Skeletal muscle tissue (tissue), 4 donors: ENCODE data around the gene ZSWIM5. TPM values are rescaled to one million over a fixed set of nuclear protein-coding genes. Genes with fewer than 3 reads are reported as not detected.
"Not testable (repeated sequence)": the region's sequence is repeated elsewhere in the genome, so short reads cannot be mapped to it uniquely, and the experiment has no call there.

Experiments used
- H3K27ac ChIP-seq: one replicate; pipeline ENCODE4 v1.7.0; 2013; ENCODE audit warnings: mild to moderate bottlenecking, low read depth, low read length, inconsistent platforms
- H3K27me3 ChIP-seq, 3 donors: one replicate each; pipeline ENCODE4 v1.7.0; 2013; ENCODE audit warnings: low read length in 3 of 3; ENCODE audit not compliant: control insufficient read depth in 3 of 3, insufficient read depth in 3 of 3
- H3K36me3 ChIP-seq, 3 donors: one replicate each; pipeline ENCODE4 v1.7.0; 2013; ENCODE audit warnings: low read length in 3 of 3; ENCODE audit not compliant: control insufficient read depth in 3 of 3, insufficient read depth in 3 of 3
- H3K4me1 ChIP-seq, 3 donors: one replicate each; pipeline ENCODE4 v1.7.0; 2013; ENCODE audit warnings: low read length in 3 of 3, mild to moderate bottlenecking in 3 of 3; ENCODE audit not compliant: control insufficient read depth in 3 of 3, insufficient read depth in 3 of 3
- H3K4me3 ChIP-seq, 3 donors: one replicate each; pipeline ENCODE4 v1.7.0; 2013; ENCODE audit warnings: low read length in 3 of 3
- H3K9ac ChIP-seq, 3 donors: one replicate each; pipeline ENCODE4 v1.7.0; 2013; ENCODE audit warnings: low read length in 3 of 3, mild to moderate bottlenecking in 3 of 3, moderate library complexity in 2 of 3, low read depth in 1 of 3
- H3K9me3 ChIP-seq, 3 donors: one replicate each; pipeline ENCODE4 v1.7.0; 2013; ENCODE audit warnings: low read length in 3 of 3; ENCODE audit not compliant: control insufficient read depth in 3 of 3
- total RNA-seq: library from RNA; depleted of rRNA; stranded (reverse); fragments of >200 nt; gene quantifications from one replicate; pipeline ENCODE4 v1.2.3, GENCODE V29; 2014
- donor health status: Osteomylitis.

Gene ZSWIM5
- total RNA-seq, 1 donor from 2014 or later = 0.52 TPM

- Histone ChIP-seq H3K9me3 (no peaks in the 10 kb centered on the region), H3K4me3 (no peak overlapping the region), H3K36me3 (no peaks in the 10 kb centered on the region), H3K9ac (no peak overlapping the region), H3K4me1 (no peaks in the 10 kb centered on the region), H3K27ac (no peak overlapping the region), H3K27me3 (no peaks in the 10 kb centered on the region)
Measured at GRCh38 chr1:45172005-45172404, 34.4 kb downstream of the ZSWIM5 start.

DNA sequence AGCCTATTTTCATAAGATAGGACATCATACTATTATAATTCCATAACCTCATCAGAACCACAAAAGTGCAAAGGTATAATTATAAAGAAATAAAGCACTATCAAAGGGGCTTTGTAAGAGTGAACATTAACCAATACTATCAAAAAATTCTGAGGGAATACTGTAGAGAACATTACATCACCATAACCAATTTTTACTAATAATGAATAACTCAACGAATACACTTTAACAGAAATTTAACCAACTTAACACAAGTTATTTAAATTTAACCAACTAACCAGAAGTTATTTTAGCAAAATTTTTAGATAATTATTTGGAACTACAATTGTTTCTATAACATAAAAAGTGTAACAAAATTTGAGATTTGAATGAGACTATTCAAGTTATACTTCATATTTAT, 34.8 kb downstream of the ZSWIM5 start:
- Histone ChIP-seq H3K9ac (no peak overlapping the region), H3K27ac (no peak overlapping the region), H3K4me1 (no peaks in the 10 kb centered on the region), H3K4me3 (no peak overlapping the region), H3K9me3 (no peaks in the 10 kb centered on the region), H3K36me3 (no peaks in the 10 kb centered on the region), H3K27me3 (no peaks in the 10 kb centered on the region)

DNA sequence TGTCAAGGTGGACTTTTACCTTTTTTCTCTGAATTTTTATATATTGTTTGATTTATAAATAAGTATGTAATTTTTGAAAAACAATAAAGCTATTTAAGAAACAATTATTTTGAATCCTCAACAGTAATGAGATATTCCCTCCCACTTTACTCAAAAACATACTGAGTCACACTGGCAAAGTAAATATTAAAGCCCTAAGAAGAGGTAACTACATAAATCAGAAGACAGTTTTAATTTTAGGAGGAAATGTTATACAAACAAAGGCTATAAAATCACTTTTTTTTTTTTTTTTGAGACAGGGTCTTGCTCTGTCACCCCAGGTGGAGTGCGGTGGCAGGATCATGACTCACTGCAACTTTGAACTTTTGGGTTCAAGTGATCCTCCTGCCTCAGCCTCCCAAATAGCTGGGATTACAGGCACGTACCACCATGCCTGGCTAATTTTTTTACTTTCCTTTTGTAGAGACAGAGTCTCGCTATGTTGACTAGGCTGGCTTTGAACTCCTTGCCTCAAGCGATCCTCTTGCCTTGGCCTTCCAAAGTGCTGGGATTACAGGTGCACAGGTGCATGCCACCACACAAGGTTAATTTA, 36.2 kb downstream of the ZSWIM5 start:
- no peaks in the 10 kb centered on the region for H3K27me3 ChIP-seq
- H3K9me3 ChIP-seq = no peaks in the 10 kb centered on the region
- H3K9ac ChIP-seq = no peak overlapping the region
- no peaks in the 10 kb centered on the region for H3K36me3 ChIP-seq
- H3K4me3 ChIP-seq = no peak overlapping the region
- no peaks in the 10 kb centered on the region for H3K4me1 ChIP-seq
- H3K27ac ChIP-seq = no peak overlapping the region

GRCh38 chr1:45167947-45168346, 38.5 kb downstream of the ZSWIM5 start:
- H3K36me3 ChIP-seq, H3K4me1 ChIP-seq, H3K9me3 ChIP-seq, H3K27me3 ChIP-seq, H3K4me3 ChIP-seq, H3K27ac ChIP-seq, H3K9ac ChIP-seq: not testable (repeated sequence)

DNA sequence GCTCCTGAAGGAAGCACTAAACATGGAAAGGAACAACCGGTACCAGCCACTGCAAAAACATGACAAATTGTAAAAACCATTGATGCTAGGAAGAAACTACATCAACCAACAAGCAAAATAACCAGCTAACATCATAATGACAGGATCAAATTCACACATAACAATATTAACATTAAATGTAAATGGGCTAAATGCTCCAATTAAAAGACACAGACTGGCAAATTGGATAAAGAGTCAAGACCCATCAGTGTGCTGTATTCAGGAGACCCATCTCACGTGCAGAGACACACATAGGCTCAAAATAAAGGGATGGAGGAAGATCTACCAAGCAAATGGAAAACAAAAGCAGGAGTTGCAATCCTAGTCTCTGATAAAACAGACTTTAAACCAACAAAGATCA, 42.1 kb downstream of the ZSWIM5 start:
- not testable (repeated sequence) for H3K27ac ChIP-seq, H3K27me3 ChIP-seq, H3K4me3 ChIP-seq, H3K9me3 ChIP-seq, H3K36me3 ChIP-seq, H3K4me1 ChIP-seq, H3K9ac ChIP-seq

GRCh38 chr1:45163111-45163510, 43.3 kb downstream of the ZSWIM5 start:
- not testable (repeated sequence) for H3K9me3 ChIP-seq, H3K27me3 ChIP-seq, H3K9ac ChIP-seq, H3K36me3 ChIP-seq, H3K27ac ChIP-seq, H3K4me3 ChIP-seq, H3K4me1 ChIP-seq

DNA sequence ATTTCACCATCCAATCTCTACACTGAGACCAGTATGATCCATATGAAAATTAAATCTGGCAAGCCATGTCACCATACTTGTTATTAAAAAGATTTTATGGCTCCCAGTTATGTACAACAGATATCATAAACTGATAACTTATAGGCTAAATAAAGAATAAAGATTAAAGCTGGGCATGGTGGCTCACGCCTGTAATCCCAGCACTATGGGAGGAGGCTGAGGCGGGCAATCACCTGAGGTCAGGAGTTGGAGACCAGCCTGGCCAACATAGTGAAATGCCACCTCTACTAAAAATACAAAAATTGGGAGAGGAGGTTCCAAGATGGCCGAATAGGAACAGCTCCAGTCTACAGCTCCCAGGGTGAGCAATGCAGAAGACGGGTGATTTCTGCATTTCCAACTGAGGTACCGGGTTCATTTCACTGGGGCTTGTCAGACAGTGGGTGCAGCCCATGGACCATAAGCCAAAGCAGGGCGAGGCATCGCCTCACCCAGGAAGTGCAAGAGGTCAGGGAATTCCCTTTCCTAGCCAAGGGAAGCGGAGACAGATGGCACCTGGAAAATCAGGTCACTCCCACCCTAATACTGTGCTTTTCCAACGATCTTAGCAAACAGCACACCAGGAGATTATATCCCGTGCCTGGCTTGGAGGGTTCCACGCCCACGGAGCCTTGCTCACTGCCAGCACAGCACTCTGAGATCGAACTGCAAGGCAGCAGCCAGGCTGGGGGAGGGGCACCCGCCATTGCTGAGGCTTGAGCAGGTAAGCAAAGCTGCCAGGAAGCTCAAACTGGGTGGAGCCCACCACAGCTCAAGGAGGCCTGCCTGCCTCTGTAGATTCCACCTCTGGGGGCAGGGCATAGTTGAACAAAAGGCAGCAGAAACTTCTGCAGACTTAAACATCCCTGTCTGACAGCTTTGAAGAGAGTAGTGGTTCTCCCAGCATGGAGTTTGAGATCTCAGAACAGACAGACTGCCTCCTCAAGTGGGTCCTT, 44.1 kb downstream of the ZSWIM5 start:
- H3K4me1 ChIP-seq, H3K9ac ChIP-seq, H3K27ac ChIP-seq, H3K9me3 ChIP-seq, H3K4me3 ChIP-seq, H3K27me3 ChIP-seq, H3K36me3 ChIP-seq: not testable (repeated sequence)

DNA sequence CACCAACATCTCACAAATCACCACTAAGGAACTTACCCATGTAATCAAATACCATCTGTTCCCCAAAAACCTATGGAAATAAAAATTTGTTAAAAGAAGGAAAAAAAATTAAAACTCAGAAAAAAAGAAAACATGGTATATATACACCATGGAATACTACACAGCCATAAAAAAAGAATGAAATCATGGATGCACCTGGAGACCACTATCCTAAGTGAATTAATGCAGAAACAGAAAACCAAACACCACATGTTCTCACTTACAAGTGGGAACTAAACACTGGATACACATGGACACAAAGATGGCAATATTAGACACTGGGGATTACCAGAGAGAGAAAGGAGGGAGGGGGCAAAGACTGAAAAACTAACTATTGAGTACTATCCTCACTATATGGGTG, 50.4 kb downstream of the ZSWIM5 start:
- Histone ChIP-seq H3K4me1 (no peaks in the 10 kb centered on the region), H3K36me3 (no peaks in the 10 kb centered on the region), H3K27me3 (no peaks in the 10 kb centered on the region), H3K9ac (no peak overlapping the region), H3K27ac (no peak overlapping the region), H3K9me3 (no peaks in the 10 kb centered on the region), H3K4me3 (no peak overlapping the region)

GRCh38 chr1:45155423-45155822, 51.0 kb downstream of the ZSWIM5 start:
- H3K27ac ChIP-seq = no peak overlapping the region
- H3K9ac ChIP-seq = no peak overlapping the region
- no peaks in the 10 kb centered on the region for H3K9me3 ChIP-seq
- H3K27me3 ChIP-seq = no peaks in the 10 kb centered on the region
- H3K36me3 ChIP-seq = no peaks in the 10 kb centered on the region
- no peak overlapping the region for H3K4me3 ChIP-seq
- H3K4me1 ChIP-seq = no peaks in the 10 kb centered on the region

DNA sequence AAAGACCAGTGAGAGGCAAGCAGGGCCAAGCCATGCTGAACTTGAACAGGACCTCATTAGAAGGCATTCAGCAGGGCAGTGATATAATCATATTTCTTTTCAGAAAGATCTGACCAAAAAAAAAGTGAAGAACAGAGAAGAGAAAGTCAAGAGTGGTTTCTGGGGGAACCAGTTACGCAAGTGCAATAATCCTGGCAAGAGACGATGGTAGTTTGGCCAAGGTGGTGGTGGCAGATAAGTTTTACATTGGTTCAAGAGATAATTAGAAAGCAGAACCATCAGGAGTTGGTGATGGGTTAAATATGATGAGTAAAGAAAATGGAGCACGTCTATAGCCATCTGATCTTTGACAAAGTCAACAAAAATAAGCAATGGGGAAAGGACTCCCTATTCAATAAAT, 54.3 kb downstream of the ZSWIM5 start:
- Histone ChIP-seq H3K27me3 (no peaks in the 10 kb centered on the region), H3K4me1 (no peaks in the 10 kb centered on the region), H3K36me3 (no peaks in the 10 kb centered on the region), H3K4me3 (no peak overlapping the region), H3K27ac (no peak overlapping the region), H3K9me3 (no peaks in the 10 kb centered on the region), H3K9ac (no peak overlapping the region)
